Fibroblast of lung (primary cell): ENCODE data around the gene MAPK4.

Experiments used
- EZH2 ChIP-seq: IDR thresholded peaks from 2 replicates; pipeline ENCODE4 v1.5.1; 2012; ENCODE audit warnings: low read length, control low read depth, mild to moderate bottlenecking; ENCODE audit errors: missing control alignments
- TF ChIP-seq, protein P1 (sequence below), 2 donors: IDR thresholded peaks in 1 of 2; conservative IDR thresholded peaks in 1 of 2; 1 replicate in 1 of 2; 2 replicates in 1 of 2; pipeline ENCODE4 v1.5.1; 2011 to 2012; ENCODE audit warnings: low read length in 2 of 2, control low read depth in 1 of 2, inconsistent platforms in 1 of 2, low read depth in 1 of 2, mild to moderate bottlenecking in 1 of 2

DNA sequence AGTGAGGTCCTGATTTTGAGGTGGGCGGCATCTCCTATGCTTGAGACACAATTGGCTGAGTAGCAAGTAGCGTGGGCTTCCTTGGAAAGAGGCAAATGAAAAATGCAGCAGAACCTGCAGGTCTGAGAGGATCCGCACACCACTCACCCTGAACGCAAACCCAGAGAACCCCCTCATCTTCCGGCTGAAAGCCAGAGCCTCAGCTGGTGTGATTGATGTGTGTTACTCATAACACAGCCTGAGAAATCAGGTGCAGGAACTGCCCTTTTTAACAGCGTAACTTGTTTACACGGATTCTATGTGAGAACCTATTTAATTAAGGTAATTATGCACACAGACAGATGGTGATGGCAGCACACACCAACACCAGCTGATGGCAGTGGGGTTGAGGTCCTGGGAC lies 136.5 kb downstream of the MAPK4 start:
- TF ChIP-seq, protein P1, sequence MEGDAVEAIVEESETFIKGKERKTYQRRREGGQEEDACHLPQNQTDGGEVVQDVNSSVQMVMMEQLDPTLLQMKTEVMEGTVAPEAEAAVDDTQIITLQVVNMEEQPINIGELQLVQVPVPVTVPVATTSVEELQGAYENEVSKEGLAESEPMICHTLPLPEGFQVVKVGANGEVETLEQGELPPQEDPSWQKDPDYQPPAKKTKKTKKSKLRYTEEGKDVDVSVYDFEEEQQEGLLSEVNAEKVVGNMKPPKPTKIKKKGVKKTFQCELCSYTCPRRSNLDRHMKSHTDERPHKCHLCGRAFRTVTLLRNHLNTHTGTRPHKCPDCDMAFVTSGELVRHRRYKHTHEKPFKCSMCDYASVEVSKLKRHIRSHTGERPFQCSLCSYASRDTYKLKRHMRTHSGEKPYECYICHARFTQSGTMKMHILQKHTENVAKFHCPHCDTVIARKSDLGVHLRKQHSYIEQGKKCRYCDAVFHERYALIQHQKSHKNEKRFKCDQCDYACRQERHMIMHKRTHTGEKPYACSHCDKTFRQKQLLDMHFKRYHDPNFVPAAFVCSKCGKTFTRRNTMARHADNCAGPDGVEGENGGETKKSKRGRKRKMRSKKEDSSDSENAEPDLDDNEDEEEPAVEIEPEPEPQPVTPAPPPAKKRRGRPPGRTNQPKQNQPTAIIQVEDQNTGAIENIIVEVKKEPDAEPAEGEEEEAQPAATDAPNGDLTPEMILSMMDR (conservative IDR thresholded peaks at IDR 0.05 in 1 of 2, IDR thresholded peaks at IDR 0.05 in 1 of 2; ENCODE audit: low read depth in 1 of 2, low read length in 2 of 2), result no peak
- no peak for TF ChIP-seq EZH2
